A549 (cell line): ENCODE results near the gene PRKCSH.

ENCODE experiments used
- CEBPB ChIP-seq, 2 experiments: fragments of >200 bp in 1 of 2; sonication (Bioruptor Twin) in 1 of 2; formaldehyde crosslinking in 1 of 2; IDR thresholded peaks; 2 replicates each; pipeline ENCODE4 v1.6.1; 2012 to 2016
- MAZ ChIP-seq: fragments of 150-350 bp; IDR thresholded peaks from 2 replicates; pipeline ENCODE4 v1.6.1; 2014; ENCODE audit warnings: antibody characterized with exemption, low read depth, low read length, borderline replicate concordance
- POLR2A ChIP-seq: IDR thresholded peaks from 2 replicates; pipeline ENCODE4 v1.6.1; 2012; ENCODE audit warnings: mild to moderate bottlenecking, low read length
- ZC3H11A ChIP-seq: fragments of 450-650 bp; IDR thresholded peaks from 2 replicates; pipeline ENCODE4 v1.6.1; 2014; ENCODE audit warnings: antibody characterized with exemption, mild to moderate bottlenecking

GRCh38 chr19:11404588-11405222, 30.7 kb upstream of the PRKCSH start:
- TF ChIP-seq ZC3H11A, result no peak
- TF ChIP-seq POLR2A, result no peak
- no peak for TF ChIP-seq MAZ
- TF ChIP-seq CEBPB (IDR thresholded peaks at IDR 0.05), result no peak
